ENCODE data around the gene ABHD11. TPM values are rescaled to one million over a fixed set of nuclear protein-coding genes. Genes with fewer than 3 reads are reported as not detected.

Gene ABHD11
- total and polyA plus RNA-seq, 4 donors = 5.1 to 7.6 (median 6.6) TPM

GRCh38 chr7:73740771-73741170 lies 2.2 kb upstream of the ABHD11 start:
- H3K27ac ChIP-seq (ENCODE audit: low read depth in 1 of 2, low read length in 2 of 2) = peak overlapping the region; percentile 4 to 39
- no peak for DNase-seq (ENCODE audit: low spot score)
- peaks cover 0 to 14% (median under 1%) of the 10 kb centered on the region in 4 donors for H3K36me3 ChIP-seq (ENCODE audit: control insufficient read depth in 4 of 4, insufficient read depth in 3 of 4, low read depth in 1 of 4, low read length in 3 of 4)
- H3K4me1 ChIP-seq (ENCODE audit: control insufficient read depth in 4 of 4, insufficient read depth in 4 of 4, low read length in 3 of 4) = peaks cover 0 to 31% (median 16%) of the 10 kb centered on the region in 4 donors
- H3K4me3 ChIP-seq (ENCODE audit: low read depth in 1 of 3, low read length in 3 of 3) = no peak overlapping the region
- H3K27me3 ChIP-seq (ENCODE audit: control insufficient read depth in 4 of 4, insufficient read depth in 4 of 4, low read length in 3 of 4) = no peaks in the 10 kb centered on the region
- WGBS = 88% methylated on average over 5 of the region's 5 CpGs
- TF ChIP-seq REST (IDR thresholded peaks at IDR 0.05) (no peak), TAF1 (conservative IDR thresholded peaks at IDR 0.05) (no peak), JUND (IDR thresholded peaks at IDR 0.05) (no peak)
- no peaks in the 10 kb centered on the region for H3K9me3 ChIP-seq (ENCODE audit: control insufficient read depth in 4 of 4, low read length in 3 of 4)
- H3K9ac ChIP-seq (ENCODE audit: low read depth in 1 of 2, low read length in 2 of 2) = no peak overlapping the region

GRCh38 chr7:73740212-73740611 lies 1.6 kb upstream of the ABHD11 start:
- no peak for DNase-seq (ENCODE audit: low spot score)
- Histone ChIP-seq H3K4me3 (ENCODE audit: low read depth in 1 of 3, low read length in 3 of 3) (no peak overlapping the region), H3K36me3 (ENCODE audit: control insufficient read depth in 4 of 4, insufficient read depth in 3 of 4, low read depth in 1 of 4, low read length in 3 of 4) (peaks cover 0 to 15% (median under 1%) of the 10 kb centered on the region in 4 donors), H3K27me3 (ENCODE audit: control insufficient read depth in 4 of 4, insufficient read depth in 4 of 4, low read length in 3 of 4) (no peaks in the 10 kb centered on the region), H3K9me3 (ENCODE audit: control insufficient read depth in 4 of 4, low read length in 3 of 4) (no peaks in the 10 kb centered on the region), H3K4me1 (ENCODE audit: control insufficient read depth in 4 of 4, insufficient read depth in 4 of 4, low read length in 3 of 4) (peaks cover 0 to 31% (median 16%) of the 10 kb centered on the region in 4 donors), H3K27ac (ENCODE audit: low read depth in 1 of 2, low read length in 2 of 2) (peak overlapping the region in 1 of 2 donors; percentile 39), H3K9ac (ENCODE audit: low read depth in 1 of 2, low read length in 2 of 2) (no peak overlapping the region)
- WGBS = 91% methylated on average over 7 of the region's 7 CpGs
- TF ChIP-seq ATF3 (IDR thresholded peaks at IDR 0.05) = no peak
- no peak for TF ChIP-seq REST (IDR thresholded peaks at IDR 0.05)
- TF ChIP-seq FOXA1 (IDR thresholded peaks at IDR 0.05) = no peak
- TF ChIP-seq JUND (IDR thresholded peaks at IDR 0.05) = no peak
- TF ChIP-seq CTCF (IDR thresholded peaks at IDR 0.05; ENCODE audit: low read depth, low read length, missing input control) = no peak
- no peak for TF ChIP-seq EGR1 (IDR thresholded peaks at IDR 0.05; ENCODE audit: low read depth in 2 of 2)
- no peak for TF ChIP-seq MAX (IDR thresholded peaks at IDR 0.05)
- TF ChIP-seq NR2F2 (IDR thresholded peaks at IDR 0.05) = no peak
- TF ChIP-seq HNF4G (IDR thresholded peaks at IDR 0.05) = no peak
- no peak for TF ChIP-seq FOXA2 (IDR thresholded peaks at IDR 0.05)
- TF ChIP-seq YY1 (IDR thresholded peaks at IDR 0.05) = no peak
- TF ChIP-seq GABPA (IDR thresholded peaks at IDR 0.05 in 1 of 2, conservative IDR thresholded peaks at IDR 0.05 in 1 of 2) = no peak
- TF ChIP-seq HNF4A (conservative IDR thresholded peaks at IDR 0.05) = no peak
- TF ChIP-seq SP1 (IDR thresholded peaks at IDR 0.05) = no peak
- TF ChIP-seq RAD21 (IDR thresholded peaks at IDR 0.05) = no peak
- no peak for TF ChIP-seq TAF1 (conservative IDR thresholded peaks at IDR 0.05)

Measured in liver (tissue), 9 donors.